ENCODE results near the gene FGD5. TPM values are rescaled to one million over a fixed set of nuclear protein-coding genes. Genes with fewer than 3 reads are reported as not detected.

The FGD5 gene
- total and polyA plus RNA-seq, 9 of the 15 experiments (the other 6 are each of a cell fraction or from before 2014, with no cell fraction given): 0.18 TPM; not detected in 8

GRCh38 chr3:14844386-14845170, 25.8 kb downstream of the FGD5 start (continued):
- TF ChIP-seq, protein P1, sequence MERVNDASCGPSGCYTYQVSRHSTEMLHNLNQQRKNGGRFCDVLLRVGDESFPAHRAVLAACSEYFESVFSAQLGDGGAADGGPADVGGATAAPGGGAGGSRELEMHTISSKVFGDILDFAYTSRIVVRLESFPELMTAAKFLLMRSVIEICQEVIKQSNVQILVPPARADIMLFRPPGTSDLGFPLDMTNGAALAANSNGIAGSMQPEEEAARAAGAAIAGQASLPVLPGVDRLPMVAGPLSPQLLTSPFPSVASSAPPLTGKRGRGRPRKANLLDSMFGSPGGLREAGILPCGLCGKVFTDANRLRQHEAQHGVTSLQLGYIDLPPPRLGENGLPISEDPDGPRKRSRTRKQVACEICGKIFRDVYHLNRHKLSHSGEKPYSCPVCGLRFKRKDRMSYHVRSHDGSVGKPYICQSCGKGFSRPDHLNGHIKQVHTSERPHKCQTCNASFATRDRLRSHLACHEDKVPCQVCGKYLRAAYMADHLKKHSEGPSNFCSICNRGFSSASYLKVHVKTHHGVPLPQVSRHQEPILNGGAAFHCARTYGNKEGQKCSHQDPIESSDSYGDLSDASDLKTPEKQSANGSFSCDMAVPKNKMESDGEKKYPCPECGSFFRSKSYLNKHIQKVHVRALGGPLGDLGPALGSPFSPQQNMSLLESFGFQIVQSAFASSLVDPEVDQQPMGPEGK (CRISPR knock-in tag; IDR thresholded peaks at IDR 0.05; ENCODE audit: borderline replicate concordance): no peak
- TF ChIP-seq, protein P2, sequence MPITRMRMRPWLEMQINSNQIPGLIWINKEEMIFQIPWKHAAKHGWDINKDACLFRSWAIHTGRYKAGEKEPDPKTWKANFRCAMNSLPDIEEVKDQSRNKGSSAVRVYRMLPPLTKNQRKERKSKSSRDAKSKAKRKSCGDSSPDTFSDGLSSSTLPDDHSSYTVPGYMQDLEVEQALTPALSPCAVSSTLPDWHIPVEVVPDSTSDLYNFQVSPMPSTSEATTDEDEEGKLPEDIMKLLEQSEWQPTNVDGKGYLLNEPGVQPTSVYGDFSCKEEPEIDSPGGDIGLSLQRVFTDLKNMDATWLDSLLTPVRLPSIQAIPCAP (CRISPR knock-in tag; IDR thresholded peaks at IDR 0.05; ENCODE audit: borderline replicate concordance): no peak
- TF ChIP-seq ZNF766 (CRISPR knock-in tag; conservative IDR thresholded peaks at IDR 0.05): no peak
- no peak for TF ChIP-seq MAFK (IDR thresholded peaks at IDR 0.05; ENCODE audit: low read length)
- TF ChIP-seq RBM25 (IDR thresholded peaks at IDR 0.05; ENCODE audit: low read depth, low read length, severe bottlenecking): peak; percentile 74
- TF ChIP-seq HDAC6 (IDR thresholded peaks at IDR 0.05; ENCODE audit: low read depth, low read length): no peak
- TF ChIP-seq RB1 (IDR thresholded peaks at IDR 0.05; ENCODE audit: low read depth): no peak
- TF ChIP-seq POLR2H (tag; IDR thresholded peaks at IDR 0.05; ENCODE audit: low read depth): no peak
- peak; percentile 64 for TF ChIP-seq ADNP (tag; IDR thresholded peaks at IDR 0.05)
- no peak for TF ChIP-seq SUPT5H (IDR thresholded peaks at IDR 0.05)
- TF ChIP-seq ZNF140 (CRISPR knock-in tag; IDR thresholded peaks at IDR 0.05): no peak
- TF ChIP-seq RCOR1 (IDR thresholded peaks at IDR 0.05; ENCODE audit: borderline replicate concordance in 1 of 2, low read depth in 2 of 2, low read length in 2 of 2): 0 out of 4 replicates have a peak, but pooled peaks of 1 of the 2 experiments have one; percentile 37
- TF ChIP-seq HIVEP1 (CRISPR knock-in tag; IDR thresholded peaks at IDR 0.05): no peak
- TF ChIP-seq U2AF1 (optimal IDR thresholded peaks at IDR 0.05; ENCODE audit: low read depth, low read length): no peak
- TF ChIP-seq ZNF124 (CRISPR knock-in tag; IDR thresholded peaks at IDR 0.05): no peak
- TF ChIP-seq CHAMP1 (IDR thresholded peaks at IDR 0.05): no peak
- no peak for TF ChIP-seq NCOA2 (IDR thresholded peaks at IDR 0.05; ENCODE audit: partially characterized antibody in 2 of 2)
- no peak for TF ChIP-seq ZNF444 (CRISPR knock-in tag; IDR thresholded peaks at IDR 0.05)

Measured in K562 (cell line).